HG02870 (cell line): ENCODE measurements around the gene PARP3.
A peak's percentile ranks its signal among the peaks of the same experiment; 100 is the strongest.

ENCODE experiments used
- ATAC-seq: cut with Tn5 transposase; IDR thresholded peaks from one replicate; pipeline ENCODE4 v1.9.1; 2021; ENCODE audit warnings: mild to moderate bottlenecking, moderate library complexity; ENCODE audit not compliant: unreplicated experiment

Gene PARP3

GRCh38 chr3:51966016-51966415 lies 23.9 kb downstream of the PARP3 start:
- ATAC-seq, result no peak

DNA sequence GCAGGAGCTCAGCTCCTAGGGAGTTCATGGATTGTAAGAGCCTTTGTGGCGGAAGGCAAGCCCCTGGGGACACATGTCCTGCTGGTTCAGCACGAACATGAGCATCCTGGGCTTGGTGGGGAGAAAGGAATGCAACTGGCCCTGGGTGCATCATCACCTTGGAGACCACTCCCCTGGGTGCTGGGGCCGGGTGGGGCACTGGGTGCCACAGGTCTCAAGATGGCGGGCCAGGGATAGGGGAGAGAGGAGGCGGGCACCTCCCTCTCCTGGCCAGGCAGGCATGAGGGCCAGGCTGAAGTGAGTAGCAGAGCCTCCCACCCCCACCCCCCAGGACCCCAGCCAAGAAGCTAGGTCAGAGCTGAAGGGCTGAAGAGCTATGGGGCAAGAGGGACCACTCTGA lies 24.3 kb downstream of the PARP3 start:
- no peak for ATAC-seq

DNA sequence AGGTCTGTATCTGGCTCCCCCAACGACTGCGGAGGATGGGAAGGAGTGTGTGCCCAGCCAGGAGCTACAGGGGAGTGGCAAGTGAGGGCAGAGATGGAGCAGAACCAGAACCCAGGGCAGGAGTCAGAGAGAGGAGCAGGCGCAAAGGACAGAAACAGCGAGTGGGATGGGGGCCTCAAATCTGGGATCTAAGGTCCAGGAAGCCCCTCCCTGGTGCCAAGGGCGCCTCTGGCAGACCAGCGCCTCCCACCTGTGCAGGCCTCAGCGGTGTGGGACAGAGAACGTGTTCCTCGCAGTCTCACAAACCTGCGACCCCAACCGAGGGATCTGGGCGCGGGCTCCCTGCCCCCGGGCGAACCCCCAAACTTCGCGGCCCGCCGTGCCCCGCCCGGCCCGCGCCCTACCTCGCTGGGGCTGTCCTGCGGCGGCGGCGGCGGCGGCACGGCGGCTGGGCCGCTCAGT lies 24.8 kb downstream of the PARP3 start:
- ATAC-seq, result no peak

- no peak for ATAC-seq
Measured at GRCh38 chr3:51967384-51968169, 25.4 kb downstream of the PARP3 start, which contains the start of gene PCBP4. TSS of gene PCBP4 (minus strand) at chr3:51967454. CDS start at chr3:51961240, 6,214 bp downstream.

DNA sequence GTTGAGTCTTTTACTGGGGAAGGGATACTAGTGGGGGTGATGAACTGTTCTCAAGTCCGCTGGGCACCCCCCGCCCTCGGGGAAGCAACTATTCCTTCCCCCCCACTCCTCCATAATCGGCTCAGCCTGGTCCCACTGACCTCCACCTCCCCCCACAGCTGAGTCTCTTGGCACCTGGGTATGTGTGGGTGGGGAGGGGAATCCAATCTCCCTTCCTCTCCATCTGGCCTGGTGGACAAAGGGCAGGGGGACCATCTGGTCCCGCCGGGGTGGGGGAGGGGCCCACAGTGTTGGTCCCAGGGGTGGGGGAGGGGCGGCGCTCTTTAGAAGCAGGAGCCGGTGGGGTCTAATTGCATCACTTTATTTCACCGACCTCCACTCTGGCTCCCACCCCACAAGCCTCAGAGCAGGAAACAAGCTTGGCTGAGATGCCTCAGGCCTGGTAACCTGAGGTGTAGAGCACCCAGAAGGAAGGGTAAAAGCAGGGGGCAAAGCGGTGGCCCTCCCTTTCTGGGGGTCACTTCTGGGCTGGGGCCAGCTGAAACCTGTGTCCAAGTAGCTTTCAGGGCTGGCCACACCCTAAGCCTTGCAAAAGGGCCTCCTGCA lies 26.1 kb downstream of the PARP3 start:
- ATAC-seq, result no peak

- no peak for ATAC-seq
Measured at GRCh38 chr3:51968883-51969678, 26.9 kb downstream of the PARP3 start.

- no peak for ATAC-seq
Measured at GRCh38 chr3:51969841-51970240, 27.7 kb downstream of the PARP3 start.

DNA sequence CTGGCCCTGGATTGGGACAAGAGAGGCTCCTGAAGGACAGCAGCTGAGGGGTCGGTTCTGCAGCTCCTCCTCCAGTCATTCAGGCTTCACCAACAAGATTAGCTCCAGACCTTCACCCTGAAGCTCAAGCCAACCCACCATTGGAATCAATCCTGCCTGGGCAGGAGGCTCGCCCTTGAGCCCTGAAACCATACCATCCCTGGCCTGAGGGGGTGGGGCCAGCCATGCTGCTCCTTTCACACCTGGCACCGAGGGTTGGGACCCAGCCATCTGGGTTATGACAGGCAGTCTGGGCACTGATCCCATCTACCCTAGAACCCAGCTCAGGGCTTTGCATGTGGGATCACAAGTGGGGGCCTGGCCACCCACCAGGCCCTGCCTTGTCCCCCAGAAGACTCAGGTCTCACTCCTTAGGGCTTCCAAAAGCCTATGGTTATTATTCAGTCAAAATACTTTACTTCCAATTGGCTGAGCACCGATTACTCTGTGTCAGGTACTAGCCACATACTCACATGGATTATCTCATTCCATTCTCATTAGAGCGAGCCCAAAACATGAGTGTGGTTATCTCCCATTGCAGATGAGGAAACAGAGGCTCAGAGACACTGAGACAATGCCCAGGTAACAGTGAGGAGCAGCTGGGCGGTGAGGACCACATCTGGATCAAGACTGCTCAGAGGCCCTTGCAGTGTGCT lies 28.6 kb downstream of the PARP3 start:
- no peak for ATAC-seq

GRCh38 chr3:51971350-51971749 lies 29.2 kb downstream of the PARP3 start:
- no peak for ATAC-seq

DNA sequence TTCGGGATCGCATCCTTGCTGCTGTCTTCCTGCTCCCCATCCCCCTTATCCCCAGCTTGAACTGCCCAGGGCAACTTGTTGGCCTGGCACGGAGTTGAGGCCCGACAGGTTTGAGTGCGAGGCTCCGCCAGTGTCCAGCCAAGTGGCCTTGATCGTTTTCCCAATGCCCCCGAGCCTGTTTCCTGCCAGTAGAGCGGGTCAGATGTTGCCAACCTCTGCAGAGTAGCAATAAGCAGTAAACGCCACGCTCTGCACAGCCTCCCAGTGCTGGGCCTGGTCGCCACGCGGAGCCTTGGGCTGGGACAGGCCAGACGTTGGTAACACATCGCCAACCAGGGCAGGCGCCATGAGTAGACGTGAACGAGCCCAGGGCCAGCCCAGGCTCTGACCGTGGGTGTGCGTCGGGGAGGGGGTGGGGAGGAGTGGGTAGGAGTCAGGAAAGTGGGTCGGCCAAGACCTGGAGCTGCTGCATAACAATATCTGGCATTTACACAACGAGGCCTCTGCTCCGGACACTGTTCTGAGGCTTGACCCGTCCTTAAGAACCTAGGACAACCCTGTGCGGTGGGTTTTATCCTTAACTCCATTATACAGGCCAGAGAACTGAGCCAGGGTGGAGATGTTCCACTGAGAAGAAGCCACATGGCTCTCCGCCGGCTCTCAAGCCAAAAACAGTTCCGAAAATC lies 32.3 kb downstream of the PARP3 start:
- ATAC-seq, result peak; percentile 10

GRCh38 chr3:51974963-51975851 lies 33.0 kb downstream of the PARP3 start, which contains the start of gene ABHD14A:
TSS of gene ABHD14A (plus strand) at chr3:51975064. CDS start at chr3:51975136, 72 bp downstream.
- ATAC-seq, result peak; percentile 54

GRCh38 chr3:51975852-51976549 lies 33.8 kb downstream of the PARP3 start:
- ATAC-seq, result no peak

GRCh38 chr3:51977446-51978142 lies 35.4 kb downstream of the PARP3 start:
- no peak for ATAC-seq

- ATAC-seq, result no peak
Measured at GRCh38 chr3:51978143-51978502, 36.0 kb downstream of the PARP3 start.

- ATAC-seq, result no peak
Measured at GRCh38 chr3:51980253-51980652, 38.1 kb downstream of the PARP3 start.

- ATAC-seq, result peak; percentile 38
Measured at GRCh38 chr3:51982352-51982837, 40.2 kb downstream of the PARP3 start.

- peak; percentile 74 for ATAC-seq
Measured at GRCh38 chr3:51982838-51983577, 40.8 kb downstream of the PARP3 start, which contains the start of gene ACY1. TSS of gene ACY1 (plus strand) at chr3:51983535. CDS start at chr3:51984065, 530 bp downstream.
